Heart left ventricle (tissue), 13 donors: Measurements from ENCODE around the gene PLSCR3.

Experiments used
- CTCF ChIP-seq, 12 donors: fragments of 200-600 bp; sonication (generic) in 4 of 12; IDR thresholded peaks; one replicate each; pipeline versions ENCODE4 v1.5.0 to v1.8.0; 2018 to 2022; ENCODE audit warnings: antibody characterized with exemption in 12 of 12, mild to moderate bottlenecking in 5 of 12
- POLR2A ChIP-seq, 2 donors: fragments of 450-650 bp; IDR thresholded peaks; one replicate each; pipeline ENCODE4 v1.6.1; 2017; ENCODE audit warnings: antibody characterized with exemption in 2 of 2, mild to moderate bottlenecking in 2 of 2, moderate library complexity in 2 of 2
- donor health status: ischemic (EF 13 %, LVEDD 7.1; RV severe dilation, severe dysfunction).
- donor health status: DM: no; HTN: yes; CAD: no.
- donor health status: DM: no; HTN: no; CAD: no.
- donor health status: ischemic (EF 25% LVEDD 6.9; RV normal size, moderate dysfunction).
- donor health status: ischemic (EF 25% LVEDD 5.7; RV mildly dilated, moderate dysfunction).
- donor health status: ischemic (EF 35%, LVEDD 5.7; RV mildly dilated, moderate dysfunction).
- donor health status: nonischemic (EF 11% LVEDD 7.7; RV severe dilation, severe dysfunction).
- donor health status: DM: yes; HTN: yes; CAD: no.
- donor health status: PGD.
- donor health status: ischemic (EF 29% LVEDD 5.4; RV normal size, mild dysfunction).
- donor health status: nonischemic (EF 23%, LVEDD 6.1; RV moderate dilation, normal function).

GRCh38 chr17:7407082-7407481 lies 12.8 kb upstream of the PLSCR3 start:
- no peak for TF ChIP-seq CTCF (IDR thresholded peaks at IDR 0.05)
- TF ChIP-seq POLR2A (IDR thresholded peaks at IDR 0.05): no peak
